Measurements from ENCODE around the gene PNPLA2.

Gene PNPLA2

DNA sequence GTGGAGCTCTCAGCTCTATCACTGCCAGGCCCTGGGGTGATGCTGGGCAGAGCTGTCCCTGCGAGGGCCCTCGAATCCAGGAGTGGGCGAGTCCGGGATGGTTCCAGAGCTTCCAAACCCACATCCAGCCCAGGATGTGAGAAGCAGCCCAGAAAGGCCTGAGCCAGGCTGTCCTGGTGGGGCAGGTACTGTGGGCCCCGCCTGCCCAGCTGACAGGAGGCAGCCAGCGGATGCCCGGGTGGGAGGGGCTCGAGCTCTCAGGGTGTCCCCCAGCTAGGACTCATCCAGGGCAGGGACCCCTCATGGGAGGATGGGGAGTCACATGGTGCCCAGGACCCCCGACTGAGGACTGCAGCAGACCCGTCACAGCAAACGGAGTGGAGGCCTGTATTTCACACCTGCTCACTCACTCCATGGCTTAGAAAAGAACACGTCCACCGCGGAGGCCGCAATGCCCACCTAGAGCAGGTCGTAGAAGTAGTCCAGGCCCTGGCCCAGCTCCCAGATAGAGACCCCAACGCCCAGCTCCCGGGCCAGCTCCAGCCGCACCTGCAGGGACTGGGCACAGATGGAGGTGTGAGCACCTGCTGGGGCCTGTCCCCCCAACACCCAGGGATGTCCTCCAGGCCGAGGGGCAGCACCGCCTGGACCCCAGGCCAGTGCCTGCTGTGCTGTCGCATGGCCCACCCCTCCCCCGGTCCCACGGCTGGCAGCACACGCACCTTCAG is 50.8 kb downstream of the PNPLA2 start:
- DNase-seq: no peak

GRCh38 chr11:870127-870413 is 51.4 kb downstream of the PNPLA2 start:
- DNase-seq: no peak

DNA sequence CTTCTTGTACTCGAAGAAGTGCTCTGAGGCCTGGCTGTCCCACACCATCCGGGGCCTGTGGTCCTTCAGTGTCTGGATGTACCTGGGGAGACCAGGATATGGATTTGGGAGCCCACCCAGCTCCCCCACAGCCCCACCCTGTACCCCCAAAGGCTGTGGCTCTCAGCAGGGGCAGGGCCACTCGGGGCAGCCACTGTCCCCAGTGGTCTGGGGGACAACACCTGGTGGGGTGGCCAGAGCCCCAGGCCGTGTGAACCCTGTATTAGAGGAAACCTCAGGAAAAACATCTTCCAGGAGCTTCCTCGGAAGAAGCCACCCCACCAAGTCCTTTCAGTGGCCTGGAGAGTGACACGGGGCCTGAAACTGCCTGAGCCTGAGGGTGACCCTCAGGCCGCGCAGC is 51.7 kb downstream of the PNPLA2 start:
- DNase-seq: no peak

GRCh38 chr11:871472-871871 is 52.8 kb downstream of the PNPLA2 start:
- no peak for DNase-seq

DNA sequence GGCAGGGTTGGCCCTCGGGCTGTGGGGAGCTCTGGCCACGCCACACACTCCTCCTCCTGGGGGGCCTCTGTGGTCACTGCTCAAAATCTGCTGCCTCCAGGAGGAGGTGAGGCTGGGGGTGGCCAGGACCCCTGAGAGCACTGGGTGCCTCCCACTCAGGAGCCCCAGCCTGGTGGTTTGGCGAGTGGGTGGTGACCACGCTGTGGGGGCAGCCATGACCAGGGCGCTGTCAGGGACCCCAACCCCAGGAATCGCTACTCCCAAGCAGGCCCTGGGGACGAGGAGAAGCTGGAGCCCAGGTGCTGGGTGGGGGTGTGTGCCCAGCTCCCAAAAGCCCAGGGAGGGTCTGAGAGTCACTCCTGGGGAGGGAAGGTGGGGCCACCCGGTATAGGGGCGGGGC is 54.1 kb downstream of the PNPLA2 start:
- no peak for DNase-seq

GRCh38 chr11:873706-874105 is 55.0 kb downstream of the PNPLA2 start:
- no peak for DNase-seq

All from amygdala (tissue), 56 donors.